Activated T-cell treated with anti-CD3 and anti-CD28 coated beads for 1 hour (primary cell): ENCODE data around the gene KLHL1.

Source experiments
- DNase-seq: peaks from one replicate; pipeline ENCODE4 v3.0.0-alpha.2; 2020; ENCODE audit warnings: low read depth

KLHL1 gene

GRCh38 chr13:69683921-69684686, 424.1 kb downstream of the KLHL1 start:
- no peak for DNase-seq

GRCh38 chr13:69681722-69682121, 426.5 kb downstream of the KLHL1 start:
- DNase-seq: no peak

GRCh38 chr13:69677343-69677742, 430.9 kb downstream of the KLHL1 start:
- no peak for DNase-seq

GRCh38 chr13:69676286-69676685, 432.0 kb downstream of the KLHL1 start:
- no peak for DNase-seq

- DNase-seq: no peak
Measured at GRCh38 chr13:69660155-69660554, 448.1 kb downstream of the KLHL1 start.

- no peak for DNase-seq
Measured at GRCh38 chr13:69657676-69658075, 450.6 kb downstream of the KLHL1 start.

GRCh38 chr13:69654392-69654791, 453.9 kb downstream of the KLHL1 start:
- DNase-seq: no peak
